Astrocyte of the hippocampus (primary cell): ENCODE measurements around the gene THAP4.
A peak's percentile ranks its signal among the peaks of the same experiment; 100 is the strongest.
"Not testable (repeated sequence)": the region's sequence is repeated elsewhere in the genome, so short reads cannot be mapped to it uniquely, and the experiment has no call there.

Experiments used
- DNase-seq: peaks from one replicate; pipeline ENCODE4 v3.0.0; 2011; ENCODE audit warnings: low read depth, low spot score

THAP4 gene

DNA sequence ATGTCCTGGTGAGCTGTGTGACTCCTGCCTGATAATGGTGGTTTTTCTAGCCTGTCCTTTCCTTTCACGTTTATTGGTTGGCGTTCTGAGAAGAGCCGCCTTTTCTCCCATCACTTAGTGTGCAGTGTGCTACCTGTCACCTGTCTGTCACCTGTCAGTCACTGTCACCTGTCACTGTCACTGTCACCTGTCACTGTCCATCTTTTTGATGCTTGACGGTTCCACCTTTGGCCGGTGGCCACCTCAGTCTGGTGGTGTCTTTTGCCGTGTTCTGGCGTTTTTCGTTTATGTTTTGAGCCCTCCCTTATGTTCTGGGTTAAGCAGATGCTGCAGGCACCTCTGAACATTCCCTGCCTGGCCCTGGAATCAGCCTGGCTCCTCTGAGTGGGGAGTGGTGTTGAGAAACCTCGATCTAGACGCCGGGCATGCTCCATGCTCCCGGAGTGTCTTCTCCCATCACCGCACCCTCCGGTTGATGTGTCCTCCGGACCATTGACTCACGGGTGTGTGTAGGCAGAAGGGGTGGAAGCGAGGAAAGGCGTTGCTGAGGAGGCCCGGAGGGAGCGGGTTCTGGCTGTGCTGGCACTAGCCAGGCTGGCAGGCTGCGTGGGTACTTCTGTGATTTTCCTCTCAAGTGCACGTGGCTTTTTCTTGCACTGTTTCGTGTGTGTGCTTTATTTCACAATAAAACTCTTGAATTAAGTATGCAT, 28.9 kb upstream of the THAP4 start:
- no peak for DNase-seq

DNA sequence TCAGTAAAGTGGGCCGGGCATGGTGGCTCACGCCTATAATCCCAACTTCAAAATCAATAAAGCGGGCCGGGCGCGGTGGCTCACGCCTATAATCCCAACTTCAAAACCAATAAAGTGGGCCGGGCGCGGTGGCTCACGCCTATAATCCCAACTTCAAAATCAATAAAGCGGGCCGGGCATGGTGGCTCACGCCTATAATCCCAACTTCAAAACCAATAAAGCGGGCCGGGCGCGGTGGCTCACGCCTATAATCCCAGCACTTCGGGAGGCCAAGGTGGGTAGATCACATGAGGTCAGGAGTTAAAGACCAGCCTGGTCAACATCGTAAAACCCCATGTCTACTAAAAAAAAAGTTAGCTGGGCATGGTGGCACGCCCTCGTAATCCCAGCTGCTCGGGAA, 25.8 kb upstream of the THAP4 start:
- DNase-seq: not testable (repeated sequence)

DNA sequence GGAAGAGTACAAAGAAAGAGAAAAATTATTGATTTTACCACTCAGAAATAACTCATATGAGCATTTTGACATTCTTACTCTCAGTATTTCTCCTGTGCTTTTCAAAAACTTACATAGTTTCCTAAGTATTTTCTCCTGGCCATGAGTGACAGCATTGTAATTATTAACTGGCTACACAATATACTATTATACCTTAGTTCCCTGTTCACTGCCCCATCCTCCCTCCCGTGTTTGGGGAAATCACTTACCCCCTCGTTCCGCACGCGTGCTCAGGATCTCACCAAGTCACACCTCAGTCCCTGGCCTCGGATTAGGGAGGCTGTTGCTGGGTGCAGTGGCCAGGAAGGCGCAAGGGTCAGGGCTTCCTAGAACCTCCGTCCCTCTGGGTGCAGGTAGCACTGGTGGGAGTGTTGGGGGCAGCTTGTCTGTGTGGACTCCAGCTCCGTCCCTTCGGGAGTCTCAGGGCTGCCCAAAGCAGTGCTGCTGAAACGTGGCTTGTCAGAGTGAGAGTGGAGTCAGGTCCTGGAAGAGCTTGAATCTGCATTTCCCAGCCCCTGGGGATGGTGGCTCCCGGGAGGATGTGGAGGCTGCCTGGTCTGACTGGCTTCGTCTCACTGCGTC, 23.7 kb upstream of the THAP4 start:
- no peak for DNase-seq

DNA sequence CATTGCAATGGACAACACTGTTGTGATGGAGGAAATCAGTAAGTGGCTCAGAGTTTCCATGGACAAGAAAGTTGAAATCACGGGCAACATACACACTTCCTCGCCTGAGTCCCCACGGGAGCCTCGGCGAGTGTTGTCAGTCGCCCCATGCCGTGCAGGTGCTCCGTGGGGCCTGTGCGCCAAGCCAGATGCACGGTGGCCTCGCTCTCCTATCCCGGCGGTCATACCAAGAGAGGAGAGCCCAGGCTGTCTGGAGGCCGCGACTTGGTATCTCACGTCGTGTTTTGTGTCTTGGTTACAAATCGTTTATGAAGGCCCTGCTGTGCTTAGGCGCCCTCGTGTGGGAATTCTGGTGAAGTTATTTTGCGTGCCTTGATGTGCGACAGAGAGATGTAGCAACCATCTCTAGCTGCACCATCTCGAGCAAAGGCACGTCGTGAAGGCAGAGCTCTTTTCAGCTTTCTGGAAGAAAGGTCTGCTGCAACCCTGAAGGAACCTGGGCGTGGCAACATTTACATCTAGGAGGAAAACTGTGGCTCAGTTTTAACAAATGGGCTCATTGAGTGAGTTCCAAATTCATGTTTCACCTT, 22.3 kb upstream of the THAP4 start:
- DNase-seq: peak; percentile 85

DNA sequence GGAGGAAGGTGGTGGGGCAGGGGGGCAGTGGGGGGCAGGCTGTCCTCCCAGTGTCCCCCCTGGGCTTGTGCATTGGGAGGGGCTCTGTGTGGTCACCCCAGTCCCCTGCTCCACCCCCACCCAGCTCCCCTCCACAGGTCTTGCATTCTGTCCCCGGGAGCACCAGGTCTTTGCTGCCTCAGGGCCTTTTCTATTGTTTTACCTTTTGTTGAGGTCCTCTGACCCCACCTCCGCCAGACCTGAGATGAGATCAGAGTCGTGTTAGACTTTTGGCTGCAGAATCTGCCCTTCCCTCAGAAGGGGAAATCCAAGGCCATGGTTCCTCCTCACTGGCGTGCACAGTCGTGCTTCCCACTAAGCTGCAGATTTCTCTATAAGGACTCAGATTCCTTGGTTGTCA, 21.3 kb upstream of the THAP4 start:
- DNase-seq: no peak

DNA sequence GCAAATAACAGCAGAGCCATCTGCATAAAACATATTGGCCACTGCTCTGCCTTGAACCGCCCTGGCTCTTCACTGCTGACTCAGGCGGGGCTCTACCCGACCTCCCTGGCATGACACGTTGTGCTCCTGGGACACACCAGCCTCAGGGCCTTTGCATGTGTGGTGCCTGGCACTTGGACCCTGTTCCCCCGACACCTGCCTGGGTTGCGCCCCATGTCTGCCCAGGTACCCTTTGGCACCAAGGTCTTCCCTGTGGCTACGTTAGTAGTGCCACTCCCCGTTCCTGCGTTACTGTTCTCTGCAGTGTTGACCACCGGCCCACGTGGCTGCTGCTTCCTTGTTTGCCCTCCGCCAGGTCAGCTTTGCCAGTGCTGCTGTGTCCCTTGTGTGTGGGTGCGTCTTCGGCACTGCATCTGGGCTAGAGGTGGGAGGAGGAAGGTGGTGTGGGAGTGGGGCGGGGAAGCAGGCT, 20.9 kb upstream of the THAP4 start:
- no peak for DNase-seq

DNA sequence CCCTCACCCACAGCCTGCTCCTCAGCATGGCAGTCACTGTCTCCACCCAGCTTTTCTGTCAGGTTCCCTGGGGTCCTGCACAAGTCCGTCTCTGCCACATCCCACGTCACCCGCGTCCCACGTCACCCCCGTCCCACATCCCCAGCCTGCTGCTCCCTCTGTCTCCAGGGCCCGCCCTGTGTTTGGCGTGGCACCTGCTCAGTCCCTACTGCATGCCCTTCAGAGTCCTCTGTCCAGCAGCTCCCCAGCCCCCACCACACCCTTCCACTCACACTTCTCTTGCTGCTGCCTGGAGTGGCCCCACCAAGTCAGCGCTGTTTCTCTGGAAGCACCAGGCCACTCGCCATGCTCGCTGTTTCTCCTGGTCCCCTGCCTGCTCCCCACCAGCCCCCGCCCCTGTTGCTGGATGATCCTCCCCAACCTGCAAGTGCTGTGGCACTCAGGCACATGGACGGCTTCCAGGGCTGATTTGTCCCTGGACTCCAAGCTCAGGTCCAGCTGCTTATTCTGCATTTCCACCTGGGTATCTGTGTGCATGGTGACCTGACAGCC, 19.3 kb upstream of the THAP4 start:
- DNase-seq: no peak

DNA sequence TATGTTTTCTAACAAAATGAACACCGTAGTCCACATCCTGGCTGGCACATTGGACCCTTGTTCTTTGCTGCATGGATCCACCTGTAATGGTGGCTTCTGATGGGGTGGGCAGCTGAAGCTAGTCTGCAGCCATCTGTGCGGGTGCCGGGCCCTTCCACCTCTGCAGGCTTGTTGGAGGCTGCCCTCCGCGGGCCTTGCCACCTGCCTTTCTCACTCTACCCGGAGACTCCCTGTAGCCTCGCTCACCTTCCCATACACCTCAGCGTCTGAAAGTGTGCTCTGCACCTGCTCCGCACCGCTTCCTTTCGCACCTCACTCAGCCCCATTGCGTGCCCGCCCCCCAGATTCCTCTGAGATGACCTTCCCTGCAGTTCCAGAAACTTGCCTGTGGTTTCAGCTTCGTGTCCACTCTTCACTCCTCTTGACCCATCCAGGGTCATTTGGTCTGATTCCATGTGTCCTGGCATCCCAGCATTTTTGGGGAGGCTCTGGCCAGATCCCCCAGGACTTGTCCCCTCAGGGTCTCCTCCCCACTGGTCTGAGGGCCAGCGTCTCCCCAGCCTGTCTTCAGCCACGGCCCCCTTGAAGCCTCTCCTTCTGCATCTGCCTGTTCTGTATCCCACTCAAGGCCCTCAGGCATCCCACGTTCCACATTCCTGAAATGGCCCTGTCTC, 18.7 kb upstream of the THAP4 start:
- no peak for DNase-seq

DNA sequence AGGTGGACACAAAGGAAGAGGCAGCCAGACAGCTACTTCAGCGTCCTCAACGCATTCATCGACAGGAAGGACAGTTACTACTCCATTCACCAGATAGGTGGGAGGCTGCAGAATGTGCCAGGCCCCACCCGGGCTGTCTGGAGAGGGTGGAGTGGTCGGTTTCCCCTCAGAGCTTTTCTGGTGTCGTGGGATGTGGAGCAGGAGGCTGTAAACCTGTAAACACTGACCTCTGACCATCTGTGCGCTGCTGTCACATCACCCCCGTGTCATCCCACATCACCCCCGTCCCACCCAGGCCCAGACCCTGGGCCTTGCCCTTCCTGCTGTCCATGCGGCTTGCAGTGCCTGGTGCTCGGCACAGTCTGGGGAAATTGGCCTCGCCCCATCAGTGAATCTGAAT, 17.6 kb upstream of the THAP4 start:
- DNase-seq: no peak

DNA sequence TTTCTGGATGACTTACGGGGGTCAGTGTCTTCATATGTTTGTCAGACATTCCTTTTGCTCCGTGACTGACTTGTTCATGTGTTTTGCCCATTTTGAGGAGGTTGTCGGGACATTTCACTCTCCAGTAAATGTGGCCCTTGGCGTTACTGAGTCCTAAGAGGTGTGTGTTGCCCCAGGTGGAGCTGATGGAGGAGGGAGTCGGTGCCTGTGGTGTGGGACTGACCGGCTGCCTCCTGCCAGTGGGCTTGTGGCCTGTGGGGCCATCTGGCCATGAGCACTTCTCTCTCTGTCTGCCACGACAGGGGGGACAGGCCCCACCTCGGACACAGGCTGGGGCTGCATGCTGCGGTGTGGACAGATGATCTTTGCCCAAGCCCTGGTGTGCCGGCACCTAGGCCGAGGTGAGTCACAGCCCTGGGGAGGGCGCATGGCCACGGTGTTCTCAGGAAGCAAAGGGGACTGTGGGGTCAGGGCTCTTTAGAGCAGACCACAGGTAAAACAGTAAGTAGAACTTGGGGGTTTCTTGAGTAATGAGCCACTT, 16.3 kb upstream of the THAP4 start:
- no peak for DNase-seq

DNA sequence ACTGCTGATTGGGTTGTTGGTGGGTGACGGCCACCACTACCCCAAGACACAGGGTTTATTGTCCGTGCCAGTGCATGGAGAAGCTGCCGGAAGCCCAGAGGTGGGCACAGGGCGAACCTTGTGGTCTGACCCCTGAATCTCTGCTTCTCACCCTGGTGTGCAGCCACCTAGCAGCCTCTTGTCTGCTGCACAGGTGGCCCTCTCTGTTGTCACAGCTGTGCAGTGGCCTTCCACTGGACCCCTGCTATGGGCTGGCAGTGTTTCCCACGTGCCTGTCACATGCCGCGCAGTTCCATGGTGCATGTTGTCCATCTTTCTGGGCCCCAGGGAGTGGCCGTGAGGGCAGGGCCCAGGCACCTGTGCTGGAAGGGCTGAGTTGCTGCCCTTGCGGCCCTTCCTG, 15.8 kb upstream of the THAP4 start:
- DNase-seq: no peak

DNA sequence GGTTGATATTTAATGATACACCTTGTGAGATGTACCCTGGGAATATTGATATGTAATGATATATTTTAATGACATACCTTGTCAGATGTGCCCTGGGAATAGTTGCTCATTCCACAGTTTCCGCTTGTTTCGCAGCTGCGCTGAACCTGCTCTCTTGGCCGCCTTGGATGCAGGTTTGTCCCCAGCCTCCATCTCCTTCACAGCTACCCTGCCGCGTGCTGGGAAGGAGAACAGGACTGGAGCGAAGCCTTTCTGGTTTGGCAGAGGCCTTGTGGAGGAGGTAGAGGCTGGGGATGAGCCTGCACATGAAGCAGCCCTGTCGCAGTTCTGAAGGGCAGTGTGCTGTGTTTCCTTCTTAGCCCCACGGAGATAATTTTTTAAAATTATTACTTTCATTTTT, 15.2 kb upstream of the THAP4 start:
- DNase-seq: no peak

DNA sequence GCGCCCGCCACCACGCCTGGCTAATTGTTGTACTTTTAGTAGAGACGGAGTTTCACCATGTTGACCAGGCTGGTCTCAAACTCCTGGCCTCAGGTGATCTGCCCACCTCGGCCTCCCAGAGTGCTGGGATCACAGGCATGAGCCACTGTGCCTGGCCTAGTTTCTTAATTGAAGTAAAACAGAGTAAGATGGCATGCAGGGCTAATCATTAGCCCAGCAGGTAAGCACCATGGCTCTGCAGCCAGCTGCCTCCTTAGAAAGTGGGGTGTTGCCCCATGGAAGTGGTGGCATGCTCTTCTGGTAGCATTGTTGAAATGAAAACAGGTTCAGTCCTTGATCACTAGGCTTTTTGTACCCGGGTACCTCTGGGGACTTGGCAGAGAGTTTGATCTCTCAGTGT, 13.0 kb upstream of the THAP4 start:
- DNase-seq: no peak

DNA sequence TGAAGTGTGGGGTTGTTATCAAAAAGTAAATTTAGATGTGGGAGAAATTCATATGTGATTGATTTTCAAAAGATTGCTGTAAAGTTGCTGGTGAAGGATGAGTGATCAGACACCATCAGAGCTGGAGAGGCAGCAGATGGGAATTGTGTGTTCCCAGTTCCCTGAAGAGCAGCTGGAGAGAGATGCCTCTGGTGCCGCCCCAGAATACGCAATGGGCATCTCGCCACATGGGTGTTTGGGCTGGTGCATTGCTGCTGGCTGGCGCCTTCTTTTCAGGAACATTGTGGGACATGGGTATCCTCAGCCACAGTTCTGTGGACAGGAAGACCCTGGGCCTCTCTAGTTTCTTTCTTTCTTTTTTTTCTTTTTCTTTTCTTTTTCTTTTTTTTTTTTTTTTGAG, 12.4 kb upstream of the THAP4 start:
- DNase-seq: no peak

DNA sequence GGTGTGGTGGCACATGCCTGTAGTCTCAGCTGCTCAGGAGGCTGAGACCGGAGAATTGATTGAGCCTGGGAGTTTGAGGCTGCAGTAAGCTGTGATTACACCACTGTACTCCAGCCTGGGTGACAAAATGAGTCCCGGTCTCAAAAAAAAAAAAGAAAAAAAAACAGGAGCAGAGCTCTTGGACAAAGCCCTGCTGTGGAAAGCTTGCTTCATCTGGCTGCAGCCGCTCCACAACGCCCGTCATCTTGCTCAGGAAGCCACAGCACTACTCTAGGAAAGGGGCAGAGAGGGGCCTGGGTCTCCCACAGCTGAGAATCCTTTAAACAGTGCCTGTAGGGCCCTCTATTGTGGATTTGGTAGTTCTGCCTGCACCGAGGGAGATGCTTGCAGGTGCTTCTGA, 11.5 kb upstream of the THAP4 start:
- DNase-seq: no peak

DNA sequence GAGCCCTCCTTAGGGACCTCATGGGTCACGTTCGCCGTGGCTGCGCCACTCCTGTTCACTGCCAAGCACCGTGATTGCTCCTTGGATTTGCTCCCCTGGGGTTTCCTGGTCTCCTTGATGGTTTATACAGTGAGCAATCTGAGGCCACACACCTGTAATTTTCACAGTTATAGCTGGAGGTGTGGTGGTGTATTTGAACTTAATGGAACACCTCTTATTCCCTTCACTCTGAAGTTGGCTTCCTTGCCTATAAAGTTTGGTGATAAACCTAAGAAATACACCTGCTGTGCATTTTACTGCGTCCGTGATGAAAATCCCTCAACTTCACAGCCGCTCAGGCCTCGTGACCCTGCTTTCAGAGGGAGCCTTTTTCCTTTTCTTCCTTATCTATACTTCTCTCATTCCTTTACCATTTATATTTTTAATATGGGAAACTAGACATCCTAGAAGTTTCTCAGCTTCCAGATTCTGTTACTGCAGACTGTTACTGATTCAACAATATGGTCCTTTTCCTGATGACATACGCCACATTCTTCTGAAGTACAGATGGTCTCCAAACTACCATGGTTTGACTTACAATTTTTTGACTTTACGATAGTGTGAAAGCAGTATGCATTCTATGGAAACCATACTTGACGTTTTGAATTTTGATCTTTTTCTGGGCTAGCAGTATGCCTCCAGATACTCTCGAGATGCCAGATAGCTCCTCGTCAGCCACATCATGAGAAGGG, 9.1 kb upstream of the THAP4 start:
- no peak for DNase-seq

DNA sequence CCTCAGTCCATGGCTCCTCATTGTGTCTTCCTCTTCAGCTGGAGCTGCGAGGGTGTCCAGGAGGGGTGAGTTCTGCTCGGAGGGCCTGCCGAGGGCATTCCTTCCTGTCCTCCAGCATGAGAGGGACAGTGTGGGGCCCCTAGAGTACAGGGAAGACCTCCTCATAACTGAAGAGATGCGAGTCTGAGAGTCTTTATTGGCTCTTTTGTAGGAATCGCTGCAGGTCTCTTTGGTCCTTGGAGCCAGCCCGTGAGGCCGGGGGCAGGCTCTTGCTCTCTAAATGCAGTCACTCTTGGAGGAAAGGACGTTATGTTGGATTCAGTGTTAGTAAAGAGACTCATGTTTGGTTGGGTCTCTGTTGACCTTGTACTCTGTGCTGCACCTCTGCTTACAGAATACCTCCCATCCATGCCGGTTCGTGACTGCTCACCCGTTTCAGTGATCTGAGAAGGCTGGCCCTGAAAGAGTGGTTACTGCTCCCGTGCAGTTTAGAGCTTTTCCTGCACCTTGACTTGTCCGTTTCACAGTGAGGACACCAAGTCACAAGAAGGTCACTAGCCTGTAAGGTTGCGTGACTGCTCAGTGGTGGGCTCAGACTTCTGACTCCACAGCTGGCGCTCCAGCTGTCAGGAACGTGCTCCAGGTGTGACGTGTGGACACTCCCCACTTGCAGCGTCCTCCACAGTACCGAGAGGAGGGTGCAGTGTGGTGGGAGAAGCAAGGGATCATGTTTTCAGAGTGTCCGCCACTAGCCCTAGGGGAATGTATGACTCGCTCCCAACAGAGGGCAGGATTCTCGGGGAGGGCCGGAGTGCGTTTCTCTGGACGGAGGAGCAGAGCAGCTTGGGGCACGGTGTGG, 8.3 kb upstream of the THAP4 start:
- no peak for DNase-seq

DNA sequence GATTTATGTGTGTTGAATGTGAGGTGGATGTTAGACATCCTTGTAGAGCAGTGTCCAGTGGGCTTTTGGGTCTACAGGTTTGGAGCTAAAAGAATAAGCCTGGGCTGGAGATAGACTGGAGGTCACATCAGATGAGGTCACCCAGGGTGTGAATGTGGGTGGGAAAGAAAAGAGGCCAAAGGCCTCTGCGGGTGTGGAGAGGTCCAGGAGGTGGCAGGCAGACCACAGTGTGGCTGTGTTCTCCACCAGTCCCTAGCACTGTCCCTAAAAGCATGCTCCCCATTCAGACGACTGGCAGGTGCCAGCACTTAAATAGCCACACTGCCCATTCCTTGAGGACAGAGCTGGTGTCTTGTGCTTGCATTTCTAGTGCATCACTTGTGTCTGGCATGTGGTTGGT, 4.7 kb upstream of the THAP4 start:
- no peak for DNase-seq

DNA sequence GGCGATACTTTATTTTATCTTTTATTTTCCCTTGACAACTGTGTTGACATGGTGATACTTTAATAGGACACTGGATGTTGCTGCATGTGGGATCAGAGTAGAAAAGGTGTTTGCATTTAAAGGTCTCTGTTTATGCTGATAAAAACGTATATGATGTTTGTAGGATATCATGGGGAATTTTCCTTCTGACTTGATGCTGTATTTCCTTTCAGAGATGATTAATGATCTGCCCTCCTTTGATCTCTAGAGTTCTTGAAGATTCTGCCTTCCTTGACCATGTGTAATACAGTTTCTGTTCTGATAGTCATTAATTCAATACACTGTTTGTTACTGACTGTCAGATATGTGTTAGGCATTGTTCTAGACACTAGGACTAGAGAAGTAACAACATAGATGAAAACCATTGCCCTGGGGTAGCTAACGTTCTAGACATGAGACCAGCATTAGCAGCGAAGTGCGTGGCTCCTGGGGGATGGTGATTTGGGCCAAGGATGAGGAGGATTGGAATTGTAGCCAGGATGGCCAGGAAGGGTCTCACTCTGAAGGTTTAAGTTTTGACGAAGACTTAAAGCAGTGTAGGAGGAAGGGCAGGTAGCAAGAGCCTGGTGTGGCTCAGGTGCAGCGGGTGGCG, 3.3 kb upstream of the THAP4 start:
- DNase-seq: no peak

DNA sequence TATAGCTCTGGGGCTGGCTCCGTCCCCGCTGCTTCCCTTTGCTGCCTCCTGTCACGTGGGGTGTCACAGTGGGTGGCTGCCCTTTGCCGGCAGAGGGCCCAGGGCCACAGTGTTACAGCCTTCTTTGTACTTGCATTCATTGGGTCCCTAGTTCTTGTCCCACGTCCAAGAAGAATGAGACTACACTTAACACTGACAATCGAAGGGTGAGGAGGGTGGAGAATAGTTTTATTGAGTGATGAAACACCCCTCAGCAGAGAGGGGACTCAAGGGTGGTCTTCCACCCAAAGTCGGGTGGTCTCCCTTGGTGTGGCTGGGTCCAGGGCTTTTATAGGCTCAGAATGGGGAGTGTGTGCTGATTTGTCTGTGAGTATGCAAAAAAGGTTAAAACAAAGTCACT, 2.4 kb upstream of the THAP4 start:
- no peak for DNase-seq
